Astrocyte of the spinal cord (primary cell): ENCODE results near the gene SHTN1.

ENCODE experiments used
- DNase-seq: peaks from one replicate; pipeline ENCODE4 v3.0.0; 2011; ENCODE audit warnings: low read depth, low spot score
- H3K4me3 ChIP-seq: 2 replicates; pipeline ENCODE4 v1.5.1; 2011; ENCODE audit warnings: low read depth, mild to moderate bottlenecking, low read length, moderate library complexity
- CTCF ChIP-seq: IDR thresholded peaks from 2 replicates; pipeline ENCODE4 v1.5.1; 2012; ENCODE audit warnings: low read depth, mild to moderate bottlenecking, low read length, inconsistent platforms
- in situ Hi-C: cut with HindIII; loops from 2 replicates; pipeline ENCODE4 v1.10.0; 2017; ENCODE audit warnings: low sequenced_read_pairs

The SHTN1 gene

GRCh38 chr10:116990276-116990800, 14.6 kb downstream of the SHTN1 start:
- no peak overlapping the region for H3K4me3 ChIP-seq
- in situ Hi-C loops, result no loop called here
- no peak for TF ChIP-seq CTCF
- DNase-seq, result no peak

DNA sequence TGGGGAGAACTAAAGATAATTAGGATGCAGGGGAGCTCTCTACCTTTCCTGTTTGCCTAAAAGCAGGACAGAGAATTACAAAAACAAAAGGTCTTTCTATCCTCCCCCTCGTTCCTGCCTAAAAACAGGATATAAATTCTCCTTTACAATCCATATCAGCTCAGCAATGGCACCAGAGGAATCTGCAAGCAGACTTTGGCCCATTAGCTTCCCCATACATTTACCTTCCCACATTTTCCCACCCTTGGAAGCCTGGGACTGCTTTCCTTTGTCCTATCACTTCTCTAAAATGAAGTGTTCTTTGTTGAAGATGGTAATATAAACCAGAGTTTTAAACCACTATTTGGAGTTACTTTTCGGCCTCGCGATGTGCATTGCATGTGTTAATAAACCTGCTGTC, 15.5 kb downstream of the SHTN1 start:
- H3K4me3 ChIP-seq, result no peak overlapping the region
- TF ChIP-seq CTCF, result no peak
- DNase-seq, result no peak
- in situ Hi-C loops, result no loop called here

DNA sequence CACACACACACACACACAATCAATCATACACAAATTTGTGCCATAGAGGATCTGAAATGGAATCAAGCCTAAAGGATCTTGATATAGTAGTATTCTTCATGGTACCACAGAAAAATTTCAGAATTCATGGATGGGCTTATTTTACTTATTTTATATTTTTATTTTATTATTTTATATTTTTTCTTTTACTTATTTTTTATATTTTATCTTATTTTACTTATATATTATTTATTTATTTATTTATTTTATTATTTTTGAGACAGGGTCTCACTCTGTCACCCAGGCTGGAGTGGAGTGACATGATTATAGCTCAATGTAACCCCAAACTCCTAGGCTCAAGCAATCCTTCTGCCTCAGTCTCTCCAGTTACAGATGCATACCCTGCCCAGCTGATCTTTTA, 16.7 kb downstream of the SHTN1 start:
- no peak overlapping the region for H3K4me3 ChIP-seq
- no peak for TF ChIP-seq CTCF
- no peak for DNase-seq
- in situ Hi-C loops, result no loop called here

DNA sequence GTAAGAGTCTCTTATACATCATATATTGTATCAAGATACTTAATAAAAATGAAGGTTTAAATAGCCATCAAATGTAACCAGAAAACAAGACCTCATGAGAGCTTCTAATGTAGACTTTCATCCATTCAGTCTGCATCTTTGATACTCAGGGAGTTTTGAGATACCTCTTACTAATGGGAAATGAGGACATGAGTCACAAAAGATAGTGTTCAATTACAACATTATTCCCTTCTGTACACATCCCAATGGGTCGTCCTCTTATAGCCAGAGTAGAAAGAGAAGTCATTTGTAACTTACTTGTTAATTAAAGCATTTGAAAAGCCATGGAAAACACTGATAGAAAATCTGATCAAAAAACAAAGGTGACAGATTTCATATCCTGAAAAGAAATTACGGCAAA, 19.4 kb downstream of the SHTN1 start:
- no peak for TF ChIP-seq CTCF
- in situ Hi-C loops, result no loop called here
- H3K4me3 ChIP-seq, result no peak overlapping the region

GRCh38 chr10:116984202-116984990, 20.6 kb downstream of the SHTN1 start:
- DNase-seq, result no peak
- TF ChIP-seq CTCF, result no peak
- in situ Hi-C loops, result no loop called here
- H3K4me3 ChIP-seq, result no peak overlapping the region

More for the DNA sequence above, 19.4 kb downstream of the SHTN1 start:
- no peak for DNase-seq

GRCh38 chr10:116980041-116980440, 24.9 kb downstream of the SHTN1 start:
- H3K4me3 ChIP-seq, result no peak overlapping the region
- DNase-seq, result no peak
- TF ChIP-seq CTCF, result no peak
- in situ Hi-C loops, result no loop called here
